DOHH2 (cell line): Measurements from ENCODE around the gene KSR1.

Experiments
- CTCF ChIP-seq: fragments of 200-600 bp; sonication (generic); IDR thresholded peaks from one replicate; pipeline ENCODE4 v1.5.1; 2014; ENCODE audit warnings: antibody characterized with exemption, mild to moderate bottlenecking, low read depth, low read length; ENCODE audit not compliant: poor library complexity, severe bottlenecking
- EZH2phosphoT487 ChIP-seq: fragments of 200-600 bp; sonication (generic); IDR thresholded peaks from 2 replicates; pipeline ENCODE4 v1.6.1; 2017; ENCODE audit warnings: borderline replicate concordance, mild to moderate bottlenecking, antibody characterized with exemption, low read length, moderate library complexity, mixed read lengths

DNA sequence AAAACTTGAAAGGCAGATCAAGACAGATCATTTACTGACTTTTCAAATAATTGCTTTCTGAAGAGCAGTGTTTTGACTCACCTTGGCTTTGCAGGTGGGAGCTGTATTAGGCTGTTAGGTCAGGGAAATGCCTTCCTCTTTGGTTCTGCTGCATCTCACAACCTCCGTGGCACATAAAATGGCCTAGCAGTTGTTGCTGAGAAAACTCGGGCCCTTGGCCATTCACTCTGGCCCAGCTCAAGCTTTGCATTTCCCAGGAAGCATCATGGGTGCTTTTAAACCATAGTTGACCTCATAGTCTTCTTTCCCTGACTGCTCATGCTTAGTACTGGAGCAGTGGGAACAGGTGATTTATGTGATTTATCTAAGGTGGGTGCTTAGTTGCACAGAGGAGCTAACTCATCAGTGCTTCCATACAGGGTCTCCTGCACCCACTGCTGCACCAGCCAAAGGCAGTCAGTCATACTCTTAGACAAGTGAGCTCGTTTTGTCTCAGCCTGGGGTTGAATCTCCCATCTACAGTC is 83.6 kb downstream of the KSR1 start:
- TF ChIP-seq CTCF (no peak), EZH2phosphoT487 (no peak)
